ES-I3 (cell line): ENCODE results near the gene ZG16.
"Not testable (repeated sequence)": the region's sequence is repeated elsewhere in the genome, so short reads cannot be mapped to it uniquely, and the experiment has no call there.

Experiments used
- H3K36me3 ChIP-seq: 2 replicates; pipeline ENCODE4 v1.6.1; 2013; ENCODE audit warnings: mild to moderate bottlenecking, low read length, control low read depth, moderate library complexity; ENCODE audit not compliant: insufficient read depth
- H3K4me1 ChIP-seq: 2 replicates; pipeline ENCODE4 v1.6.1; 2013; ENCODE audit warnings: mild to moderate bottlenecking, control low read depth, low read length; ENCODE audit not compliant: insufficient read depth
- H3K9ac ChIP-seq: 2 replicates; pipeline ENCODE4 v1.6.1; 2013; ENCODE audit warnings: low read depth, mild to moderate bottlenecking, low read length, moderate library complexity
- H3K9me3 ChIP-seq: 2 replicates; pipeline ENCODE4 v1.6.1; 2013; ENCODE audit warnings: mild to moderate bottlenecking, low read length, moderate library complexity; ENCODE audit not compliant: control insufficient read depth, insufficient read depth

ZG16 gene

DNA sequence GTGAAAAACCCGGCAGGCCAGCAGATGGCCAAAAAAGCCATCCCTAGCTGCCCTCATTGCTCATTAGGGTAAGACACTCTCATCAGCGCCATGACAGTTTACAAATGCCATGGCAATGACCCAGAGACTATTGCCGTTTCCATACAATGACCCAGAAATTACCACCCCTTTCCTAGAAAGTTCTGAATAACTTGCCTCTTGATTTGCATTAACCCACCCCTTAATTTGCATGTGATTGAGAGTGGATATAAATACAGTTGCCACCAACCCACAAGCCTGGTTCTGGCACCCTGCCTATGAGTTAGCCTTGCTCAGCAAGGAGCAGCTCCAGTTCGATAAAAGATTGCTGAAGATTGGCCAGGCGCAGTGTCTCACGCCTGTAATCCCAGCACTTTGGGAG lies 16.2 kb upstream of the ZG16 start:
- Histone ChIP-seq H3K9me3 (no peaks in the 10 kb centered on the region), H3K4me1 (no peaks in the 10 kb centered on the region), H3K36me3 (no peaks in the 10 kb centered on the region), H3K9ac (no peak overlapping the region)

DNA sequence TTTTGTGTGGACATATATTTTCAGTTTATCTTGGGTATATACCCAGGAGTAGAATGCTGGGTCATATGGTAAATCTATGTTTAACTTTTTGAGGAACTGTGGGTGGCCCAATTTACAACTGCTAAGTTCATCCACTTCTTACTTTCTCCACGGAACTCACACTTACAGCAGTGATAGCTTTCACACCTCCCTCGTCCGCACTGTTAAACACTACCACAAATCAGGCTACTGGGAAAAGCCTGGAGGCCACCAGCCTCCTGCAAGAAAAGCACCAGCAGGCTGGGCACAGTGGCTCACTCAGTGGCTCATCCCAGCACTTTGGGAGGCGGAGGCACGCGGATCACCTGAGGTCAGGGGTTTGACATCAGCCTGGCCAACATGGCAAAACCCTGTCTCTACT lies 14.7 kb upstream of the ZG16 start:
- H3K9me3 ChIP-seq = no peaks in the 10 kb centered on the region
- H3K36me3 ChIP-seq = no peaks in the 10 kb centered on the region
- H3K9ac ChIP-seq = no peak overlapping the region
- no peaks in the 10 kb centered on the region for H3K4me1 ChIP-seq

DNA sequence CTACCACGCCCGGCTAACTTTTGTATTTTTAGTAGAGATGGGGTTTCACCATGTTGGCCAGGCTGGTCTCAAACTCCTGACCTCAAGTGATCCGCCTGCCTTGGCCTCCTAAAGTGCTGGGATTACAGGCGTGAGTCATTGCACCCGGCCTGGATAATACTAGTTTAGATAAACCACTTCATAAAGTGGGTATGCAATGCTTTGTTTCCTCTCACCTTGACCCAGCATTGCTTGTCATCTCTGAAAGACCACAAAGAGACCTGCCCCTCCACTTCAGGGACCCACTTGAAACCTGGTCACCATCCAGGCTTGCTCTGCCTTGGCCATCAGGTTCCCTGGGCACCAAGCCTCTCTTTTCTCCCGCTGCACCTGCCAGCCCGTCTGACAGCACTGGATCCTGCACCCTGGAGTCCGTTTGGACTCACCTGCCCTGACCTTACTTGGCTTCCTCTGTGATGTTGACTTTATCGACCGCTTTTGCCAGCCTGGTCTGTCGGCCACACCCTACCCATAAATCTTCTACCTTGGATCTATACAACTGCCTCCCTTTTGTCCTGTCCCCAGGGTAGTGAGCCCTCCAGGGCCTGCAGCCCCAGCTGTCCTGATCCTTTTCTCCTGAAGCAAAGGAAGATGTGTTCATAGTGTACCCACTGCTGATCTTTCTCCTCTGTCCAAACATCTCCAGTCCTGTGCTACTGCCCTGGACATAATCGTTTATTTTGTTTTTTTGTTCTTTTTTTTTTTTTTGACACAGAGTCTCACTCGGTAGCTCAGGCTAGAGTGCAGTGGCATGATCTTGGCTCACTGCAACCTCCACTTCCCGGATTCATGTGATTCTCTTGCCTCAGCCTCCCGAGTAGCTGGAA lies 12.7 kb upstream of the ZG16 start:
- Histone ChIP-seq H3K4me1 (no peaks in the 10 kb centered on the region), H3K36me3 (no peaks in the 10 kb centered on the region), H3K9ac (no peak overlapping the region), H3K9me3 (no peaks in the 10 kb centered on the region)

DNA sequence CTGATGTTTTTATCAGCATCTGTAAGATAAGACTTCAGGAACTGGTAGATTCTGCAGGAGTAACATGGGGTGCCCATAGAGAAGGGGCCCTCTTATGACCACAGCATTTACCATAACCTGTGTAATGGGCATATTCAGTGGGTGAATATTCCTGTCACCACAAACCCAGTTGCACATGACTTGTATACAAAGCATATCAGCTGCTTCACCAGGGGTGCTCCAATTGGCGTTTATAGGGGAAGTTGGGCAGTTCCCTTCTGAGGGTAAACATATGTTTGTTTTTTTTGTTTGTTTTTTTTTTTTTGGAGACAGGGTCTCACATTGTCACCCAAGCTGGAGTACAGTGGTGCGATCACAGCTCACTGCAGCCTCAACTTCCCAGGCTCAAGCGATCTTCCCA lies 11.5 kb upstream of the ZG16 start:
- Histone ChIP-seq H3K36me3 (no peaks in the 10 kb centered on the region), H3K4me1 (no peaks in the 10 kb centered on the region), H3K9ac (no peak overlapping the region), H3K9me3 (no peaks in the 10 kb centered on the region)

DNA sequence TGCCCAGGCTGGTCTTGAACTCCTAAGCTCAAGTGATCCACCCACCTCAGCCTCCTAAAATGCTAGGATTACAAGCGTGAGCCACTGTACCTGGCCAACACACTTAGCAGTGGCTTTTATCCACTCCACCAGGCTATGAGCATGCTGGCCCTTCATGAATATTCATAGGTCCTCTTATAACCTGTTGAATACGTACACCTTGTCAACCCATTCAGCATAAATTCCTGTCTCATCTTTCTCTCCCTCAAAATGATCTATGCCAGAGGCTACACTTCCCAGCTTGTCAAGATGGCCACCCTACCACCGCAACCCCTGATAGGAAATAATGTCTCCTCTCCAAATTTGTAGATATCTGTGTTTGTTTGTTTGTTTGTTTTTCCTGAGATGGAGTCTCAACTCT lies 11.0 kb upstream of the ZG16 start:
- H3K9me3 ChIP-seq = no peaks in the 10 kb centered on the region
- no peaks in the 10 kb centered on the region for H3K36me3 ChIP-seq
- H3K4me1 ChIP-seq = no peaks in the 10 kb centered on the region
- no peak overlapping the region for H3K9ac ChIP-seq

DNA sequence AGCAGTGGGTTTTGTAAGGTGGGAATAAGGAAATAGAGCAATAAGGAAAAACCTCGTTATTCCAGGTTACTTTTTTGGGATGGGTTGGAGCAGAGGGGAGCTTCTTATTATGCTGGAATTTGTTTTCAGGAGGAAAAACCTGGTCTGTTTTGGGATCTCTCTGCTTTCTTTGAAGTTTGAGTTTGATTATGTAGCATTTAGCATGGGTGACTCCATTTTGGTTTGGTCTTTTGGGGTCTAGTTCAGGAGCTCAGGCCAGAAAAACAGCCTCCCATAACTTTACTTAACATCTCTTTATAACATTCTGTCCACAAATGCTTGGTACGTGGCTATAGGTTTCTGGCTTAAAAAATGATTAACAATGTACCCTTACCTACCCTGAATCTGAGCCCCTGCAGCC lies 8.5 kb upstream of the ZG16 start:
- Histone ChIP-seq H3K9ac (no peak overlapping the region), H3K9me3 (no peaks in the 10 kb centered on the region), H3K4me1 (no peaks in the 10 kb centered on the region), H3K36me3 (no peaks in the 10 kb centered on the region)

- H3K9ac ChIP-seq = no peak overlapping the region
Observed at GRCh38 chr16:29770250-29770929, 7.7 kb upstream of the ZG16 start.

GRCh38 chr16:29772330-29772729 lies 5.7 kb upstream of the ZG16 start:
- not testable (repeated sequence) for H3K9ac ChIP-seq, H3K36me3 ChIP-seq, H3K4me1 ChIP-seq, H3K9me3 ChIP-seq

More at GRCh38 chr16:29770250-29770929, 7.7 kb upstream of the ZG16 start:
- H3K9me3 ChIP-seq = no peaks in the 10 kb centered on the region
- no peaks in the 10 kb centered on the region for H3K4me1 ChIP-seq
- H3K36me3 ChIP-seq = no peaks in the 10 kb centered on the region

DNA sequence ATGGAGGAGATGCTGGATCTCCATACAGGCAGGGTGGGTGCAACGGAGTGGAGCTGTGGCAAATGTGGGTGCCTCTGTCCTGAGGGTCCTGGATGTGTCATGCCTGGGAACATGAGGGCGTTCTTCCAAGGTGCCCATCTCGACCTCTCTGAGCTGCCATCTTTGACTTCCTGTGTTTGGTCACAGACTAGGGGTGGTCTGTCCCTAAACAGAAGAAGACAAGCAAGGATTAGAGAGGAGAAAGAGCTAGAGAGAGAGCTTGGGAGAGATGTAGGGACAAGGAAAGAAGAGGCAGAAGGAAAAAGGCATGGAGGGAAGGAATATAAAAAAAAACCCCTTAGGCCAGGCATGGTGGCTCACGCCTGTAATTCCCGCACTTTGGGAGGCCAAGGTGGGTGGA lies 3.3 kb upstream of the ZG16 start:
- no peaks in the 10 kb centered on the region for H3K36me3 ChIP-seq
- no peaks in the 10 kb centered on the region for H3K9me3 ChIP-seq
- no peak overlapping the region for H3K9ac ChIP-seq
- H3K4me1 ChIP-seq = peaks cover 5% of the 10 kb centered on the region; the same call in 1 of the 2 replicates

DNA sequence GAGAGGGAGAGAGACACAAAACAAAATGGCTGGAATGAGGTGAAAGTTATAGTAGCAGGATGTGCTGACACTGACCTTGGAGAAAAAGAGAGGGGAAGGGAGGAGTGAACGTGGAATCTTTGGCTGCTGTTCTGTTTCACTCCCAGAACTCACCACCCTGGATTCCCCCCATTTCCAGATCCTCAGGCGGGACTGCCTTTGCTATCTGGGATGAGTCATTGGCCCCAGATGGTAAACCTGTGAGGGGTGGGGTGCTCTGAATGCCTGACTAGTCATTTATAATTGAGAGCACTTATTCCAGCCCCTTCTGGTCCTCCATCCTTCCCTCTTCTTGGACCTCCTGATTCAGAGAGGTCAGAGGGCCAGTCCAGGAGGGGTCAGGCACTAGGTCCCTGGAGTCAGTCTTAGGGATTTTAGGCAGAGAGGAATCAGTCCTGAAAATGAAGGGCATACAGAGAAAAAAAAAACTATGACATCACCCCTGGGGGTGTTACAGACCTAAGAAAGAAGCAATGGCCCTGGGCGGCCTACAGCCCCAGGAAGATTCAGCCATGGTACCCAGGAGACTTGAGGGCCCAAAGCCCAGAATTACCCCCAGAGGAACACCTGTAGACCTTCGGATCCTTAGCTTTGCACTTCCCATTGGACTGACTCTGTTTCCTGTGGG lies 2.2 kb upstream of the ZG16 start:
- H3K9ac ChIP-seq = no peak overlapping the region
- no peaks in the 10 kb centered on the region for H3K9me3 ChIP-seq
- H3K36me3 ChIP-seq = no peaks in the 10 kb centered on the region
- H3K4me1 ChIP-seq = peaks cover 5% of the 10 kb centered on the region; the same call in 1 of the 2 replicates

DNA sequence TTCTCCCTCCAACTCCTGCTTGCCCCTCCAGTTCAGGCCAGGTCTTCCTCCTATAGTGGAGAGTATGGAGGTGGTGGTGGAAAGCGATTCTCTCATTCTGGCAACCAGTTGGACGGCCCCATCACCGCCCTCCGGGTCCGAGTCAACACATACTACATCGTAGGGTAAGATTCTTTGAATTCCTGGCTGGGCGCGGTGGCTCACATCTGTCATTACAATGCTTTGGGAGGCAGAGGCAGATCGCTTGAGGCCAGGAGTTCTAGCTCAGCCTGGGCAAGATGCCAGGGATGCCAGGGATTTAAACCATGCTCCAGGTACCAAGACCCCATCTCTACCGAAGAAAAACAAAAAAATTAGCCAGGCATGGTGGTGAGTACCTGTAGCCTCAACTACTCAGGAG lies 1.4 kb downstream of the ZG16 start:
- Histone ChIP-seq H3K4me1 (peaks cover 5% of the 10 kb centered on the region; the same call in 1 of the 2 replicates), H3K36me3 (no peaks in the 10 kb centered on the region), H3K9ac (no peak overlapping the region), H3K9me3 (no peaks in the 10 kb centered on the region)

DNA sequence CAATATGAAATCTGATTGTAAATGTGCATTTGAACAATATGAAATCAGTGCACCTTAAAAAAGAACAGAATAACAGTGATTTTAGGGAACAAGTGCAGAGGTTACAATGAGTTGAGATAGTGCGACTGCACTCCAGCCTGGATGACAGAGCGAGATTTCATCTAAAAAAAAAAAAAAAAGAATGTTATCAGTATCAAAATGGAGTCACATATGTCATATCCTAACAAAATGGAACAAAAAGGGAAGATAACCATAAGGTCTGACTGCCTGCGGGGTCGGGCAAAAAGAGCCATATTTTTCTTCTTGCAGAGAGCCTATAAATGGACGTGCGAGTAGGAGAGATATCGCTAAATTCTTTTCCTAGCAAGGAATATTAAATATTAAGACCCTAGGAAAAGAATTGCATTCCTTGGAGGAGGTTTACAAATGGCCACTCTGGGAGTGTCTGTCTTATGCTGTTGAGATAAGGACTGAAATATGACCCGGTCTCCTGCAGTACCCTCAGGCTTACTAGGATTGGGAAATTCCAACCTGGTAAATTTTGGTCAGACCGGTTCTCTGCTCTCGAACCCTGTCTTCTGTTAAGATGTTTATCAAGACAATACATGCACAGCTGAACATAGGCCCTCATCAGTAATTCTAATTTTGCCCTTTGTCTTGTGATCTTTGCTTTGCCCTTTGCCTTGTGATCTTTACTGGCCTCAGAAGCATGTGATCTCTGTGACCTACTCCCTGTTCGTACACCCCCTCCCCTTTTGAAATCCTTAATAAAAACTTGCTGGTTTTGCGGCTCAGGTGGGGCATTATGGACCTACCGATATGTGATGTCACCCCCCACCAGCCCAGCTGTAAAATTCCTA lies 5.3 kb downstream of the ZG16 start:
- not testable (repeated sequence) for H3K9me3 ChIP-seq, H3K9ac ChIP-seq, H3K36me3 ChIP-seq, H3K4me1 ChIP-seq

- Histone ChIP-seq H3K36me3 (no peaks in the 10 kb centered on the region), H3K4me1 (no peaks in the 10 kb centered on the region), H3K9ac (no peak overlapping the region), H3K9me3 (no peaks in the 10 kb centered on the region)
Observed at GRCh38 chr16:29784157-29784556, 6.1 kb downstream of the ZG16 start.

DNA sequence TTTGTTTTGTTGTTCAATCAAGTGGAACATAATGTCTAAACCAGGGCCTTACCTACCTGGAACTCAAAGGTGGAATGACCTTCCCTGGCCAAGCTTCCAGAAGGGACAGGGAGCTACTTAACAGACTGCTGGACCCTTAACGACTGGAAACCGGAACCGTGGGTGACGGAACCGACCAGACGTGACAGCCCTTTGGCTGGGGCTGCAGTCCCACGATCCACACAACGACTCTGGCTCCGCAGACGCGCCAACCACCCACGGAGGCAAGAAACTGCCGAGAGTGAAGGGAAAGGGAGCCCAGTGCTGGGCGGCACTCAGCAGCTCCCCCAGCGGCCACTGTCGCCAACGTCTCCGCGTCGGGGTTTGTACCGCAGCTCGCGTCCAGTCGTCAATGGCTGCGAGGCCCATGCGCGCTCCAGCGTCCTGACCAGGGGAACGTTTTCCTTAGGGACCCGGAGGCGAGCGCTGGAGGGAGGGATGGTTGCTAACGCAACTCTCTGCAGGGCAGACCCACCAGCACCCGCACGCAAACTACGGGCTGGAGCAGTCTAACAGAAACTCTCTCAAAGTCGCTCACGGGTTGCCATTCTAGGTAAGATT lies 6.9 kb downstream of the ZG16 start:
- Histone ChIP-seq H3K9ac (peak overlapping the region; percentile 47; the same call in 1 of the 2 replicates), H3K36me3 (no peaks in the 10 kb centered on the region), H3K4me1 (no peaks in the 10 kb centered on the region), H3K9me3 (no peaks in the 10 kb centered on the region)
